ENCODE data around the gene GPR179. TPM values are rescaled to one million over a fixed set of nuclear protein-coding genes. Genes with fewer than 3 reads are reported as not detected.
A peak's percentile ranks its signal among the peaks of the same experiment; 100 is the strongest.

The GPR179 gene
- total RNA-seq, 1 experiment from 2014 or later = not detected

GRCh38 chr17:38333635-38334295, 10.0 kb downstream of the GPR179 start:
- peak; percentile 98 for TF ChIP-seq CTCF (conservative IDR thresholded peaks at IDR 0.05)
- WGBS (ENCODE audit: extremely low coverage, insufficient read length, low lambda C conversion rate) = no CpG with 5 or more reads among the region's 12 CpGs

More at GRCh38 chr17:38333635-38334295, 10.0 kb downstream of the GPR179 start:
- Histone ChIP-seq H4K5ac (ENCODE audit: insufficient read length, low read depth, low read length) (no peak overlapping the region), H3K4ac (ENCODE audit: low read depth, low read length) (no peak overlapping the region), H3K27me3 (ENCODE audit: insufficient read depth, low read length) (no peaks in the 10 kb centered on the region), H3K79me2 (ENCODE audit: insufficient read depth, low read length) (no peaks in the 10 kb centered on the region), H2BK15ac (ENCODE audit: low read depth, low read length) (no peak overlapping the region), H2BK120ac (ENCODE audit: low read depth, low read length, poor library complexity, severe bottlenecking) (no peak overlapping the region), H3K23ac (ENCODE audit: insufficient read length, low read depth, low read length) (no peak overlapping the region), H3K9me3 (ENCODE audit: control insufficient read depth, low read depth, low read length) (no peaks in the 10 kb centered on the region), H2AFZ (ENCODE audit: low read length) (no peak overlapping the region), H4K8ac (replicated peaks; ENCODE audit: insufficient read length, low read depth, low read length) (no peak overlapping the region), H2BK20ac (ENCODE audit: low read depth, low read length, poor library complexity, severe bottlenecking) (no peak overlapping the region), H3K18ac (ENCODE audit: insufficient read length, low read depth, low read length) (no peak overlapping the region), H3K23me2 (ENCODE audit: insufficient read length, low read depth, low read length, poor library complexity, severe bottlenecking) (no peaks in the 10 kb centered on the region), H4K20me1 (ENCODE audit: control insufficient read depth, insufficient read depth, insufficient read length) (no peaks in the 10 kb centered on the region), H3K79me1 (ENCODE audit: insufficient read depth, low read depth, low read length, poor library complexity, severe bottlenecking) (no peaks in the 10 kb centered on the region), H3K56ac (ENCODE audit: insufficient read length, low read depth, low read length) (no peak overlapping the region), H3K27ac (ENCODE audit: insufficient read length, low read depth, low read length) (no peak overlapping the region), H2BK5ac (ENCODE audit: insufficient read length, low read length) (no peak overlapping the region), H4K91ac (ENCODE audit: insufficient read length, low read depth, low read length) (no peak overlapping the region), H2BK12ac (ENCODE audit: insufficient read length, low read depth, low read length) (no peak overlapping the region), H3K4me1 (ENCODE audit: insufficient read depth, low read length) (no peaks in the 10 kb centered on the region), H3T11ph (ENCODE audit: low read length) (no peak overlapping the region), H3K4me2 (ENCODE audit: insufficient read depth, insufficient read length, low read length) (no peak overlapping the region), H3K9ac (ENCODE audit: extremely low read depth, insufficient read length, low read length) (no peak overlapping the region), H2AK5ac (ENCODE audit: insufficient read length, low read length) (no peak overlapping the region), H3K14ac (ENCODE audit: insufficient read depth, low read length) (no peak overlapping the region)
- Mint-ChIP-seq H3K4me1 (peaks cover 19 to 24% of the 10 kb centered on the region in 2 experiments), H3K4me3 (no peak overlapping the region; a peak in 1 of 5 replicates), H3K27ac (peak overlapping the region in 1 of 3 experiments; percentile 4; a peak in 3 of 7 replicates), H3K36me3 (ENCODE audit: insufficient read depth in 1 of 3, low read depth in 3 of 3) (no peaks in the 10 kb centered on the region), H3K9me3 (no peaks in the 10 kb centered on the region), H3K27me3 (ENCODE audit: low read depth) (peaks cover 4% of the 10 kb centered on the region; the same call in 1 of the 2 replicates)
- peak; percentile 93 for DNase-seq
